RWPE1 (cell line): ENCODE results near the gene SLC26A5.

Source experiments
- CTCF ChIA-PET: fragments of 350-600 bp; sonication (Branson Sonifier 250); formaldehyde crosslinking; extraction: SDS; loops from one replicate; lab custom pipeline; 2021; lab: Yijun Ruan, JAX
- POLR2A ChIA-PET: fragments of 400-600 bp; formaldehyde crosslinking; extraction: SDS; loops from one replicate; lab custom pipeline; 2020; ENCODE audit warnings: antibody characterized with exemption; ENCODE audit not compliant: low non-redundant PET; lab: Yijun Ruan, JAX
- DNase-seq: peaks from one replicate; pipeline ENCODE4 v3.0.0; 2012; ENCODE audit warnings: low spot score
- H3K27ac ChIP-seq: fragments of 450-650 bp; 2 replicates; pipeline ENCODE4 v1.5.1; 2017
- TF ChIP-seq, protein P1 (sequence below): fragments of 450-650 bp; conservative IDR thresholded peaks from 2 replicates; pipeline ENCODE4 v1.5.1; 2017; ENCODE audit warnings: low read depth, mild to moderate bottlenecking

SLC26A5 gene

DNA sequence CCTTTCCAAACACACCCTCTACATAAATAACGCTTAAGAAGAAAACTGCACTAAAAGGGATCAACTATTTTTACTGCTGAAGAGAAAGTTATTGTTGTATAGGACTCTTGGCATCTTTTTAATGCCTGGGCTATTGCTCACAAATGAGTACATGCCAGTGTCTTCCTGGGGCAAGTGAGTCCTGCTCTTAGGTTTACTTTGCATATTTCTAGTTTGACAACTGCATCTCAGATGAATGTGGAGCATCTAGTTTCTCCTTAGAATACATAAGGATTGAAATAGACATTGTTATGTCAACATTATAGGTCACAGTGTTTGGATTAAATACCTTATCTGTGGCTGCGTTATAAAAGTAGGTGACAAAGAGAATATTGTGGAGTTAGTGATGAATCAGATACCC, 54.0 kb downstream of the SLC26A5 start:
- POLR2A ChIA-PET = no interaction called here
- no peak overlapping the region for H3K27ac ChIP-seq
- CTCF ChIA-PET = no interaction called here
- TF ChIP-seq, protein P1, sequence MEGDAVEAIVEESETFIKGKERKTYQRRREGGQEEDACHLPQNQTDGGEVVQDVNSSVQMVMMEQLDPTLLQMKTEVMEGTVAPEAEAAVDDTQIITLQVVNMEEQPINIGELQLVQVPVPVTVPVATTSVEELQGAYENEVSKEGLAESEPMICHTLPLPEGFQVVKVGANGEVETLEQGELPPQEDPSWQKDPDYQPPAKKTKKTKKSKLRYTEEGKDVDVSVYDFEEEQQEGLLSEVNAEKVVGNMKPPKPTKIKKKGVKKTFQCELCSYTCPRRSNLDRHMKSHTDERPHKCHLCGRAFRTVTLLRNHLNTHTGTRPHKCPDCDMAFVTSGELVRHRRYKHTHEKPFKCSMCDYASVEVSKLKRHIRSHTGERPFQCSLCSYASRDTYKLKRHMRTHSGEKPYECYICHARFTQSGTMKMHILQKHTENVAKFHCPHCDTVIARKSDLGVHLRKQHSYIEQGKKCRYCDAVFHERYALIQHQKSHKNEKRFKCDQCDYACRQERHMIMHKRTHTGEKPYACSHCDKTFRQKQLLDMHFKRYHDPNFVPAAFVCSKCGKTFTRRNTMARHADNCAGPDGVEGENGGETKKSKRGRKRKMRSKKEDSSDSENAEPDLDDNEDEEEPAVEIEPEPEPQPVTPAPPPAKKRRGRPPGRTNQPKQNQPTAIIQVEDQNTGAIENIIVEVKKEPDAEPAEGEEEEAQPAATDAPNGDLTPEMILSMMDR = no peak
- DNase-seq = no peak

- ChIA-PET POLR2A (no interaction called here), CTCF (no interaction called here)
- DNase-seq = no peak
- TF ChIP-seq, protein P1 = no peak
- H3K27ac ChIP-seq = no peak overlapping the region
Observed at GRCh38 chr7:103391150-103391549, 54.9 kb downstream of the SLC26A5 start.

DNA sequence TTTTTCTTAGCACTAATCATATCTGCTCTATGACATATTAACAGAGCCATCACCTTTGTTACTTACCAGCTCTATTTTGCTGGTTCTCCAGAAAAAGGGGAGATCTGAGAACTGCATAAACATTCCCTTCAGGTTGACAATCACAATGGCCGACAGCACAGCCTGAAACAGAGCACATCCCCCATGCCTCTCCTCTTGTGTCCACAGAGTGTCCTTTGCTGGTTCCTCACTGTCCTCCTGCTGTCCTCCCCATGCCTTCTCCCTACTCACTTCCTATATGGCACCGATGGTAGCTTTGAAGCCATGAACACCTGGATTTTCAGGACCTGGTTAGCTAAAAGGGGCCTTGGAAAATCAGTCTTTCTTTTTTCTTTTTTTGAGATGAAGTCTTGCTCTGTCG, 56.7 kb downstream of the SLC26A5 start:
- DNase-seq = no peak
- POLR2A ChIA-PET = no interaction called here
- CTCF ChIA-PET = no interaction called here
- no peak overlapping the region for H3K27ac ChIP-seq
- TF ChIP-seq, protein P1 = no peak

DNA sequence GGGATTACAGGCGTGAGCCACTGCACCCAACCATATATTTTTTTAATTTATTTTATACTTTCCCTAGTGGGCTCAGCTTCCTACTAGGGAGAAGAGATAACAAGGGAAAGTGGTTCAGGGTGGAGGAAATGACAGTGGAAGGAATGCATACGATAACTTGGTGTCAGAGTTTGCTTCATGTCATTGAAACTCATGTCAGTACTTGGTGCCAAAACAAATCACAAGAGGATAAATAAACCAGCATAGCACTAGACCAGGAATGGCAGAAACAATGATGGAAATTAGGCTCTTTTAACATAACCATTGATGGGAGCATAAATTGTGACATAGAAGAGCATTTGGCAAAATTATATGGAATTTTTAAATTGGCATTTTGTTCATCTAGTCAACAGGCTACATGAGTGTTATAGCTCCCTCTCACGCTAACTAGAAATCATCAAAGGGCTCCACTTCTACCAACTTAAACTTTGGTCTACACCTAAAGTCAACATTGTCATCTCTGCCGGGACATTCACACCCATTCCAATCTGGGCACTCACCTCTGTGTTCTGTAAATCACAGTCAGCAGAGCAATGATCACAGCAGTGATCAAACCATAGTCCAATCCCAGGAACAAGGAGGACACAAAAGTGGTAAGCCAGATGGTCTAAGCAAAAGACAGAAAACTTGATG, 57.4 kb downstream of the SLC26A5 start:
- ChIA-PET CTCF (no interaction called here), POLR2A (no interaction called here)
- DNase-seq = no peak
- TF ChIP-seq, protein P1 = no peak
- no peak overlapping the region for H3K27ac ChIP-seq

GRCh38 chr7:103387242-103387641, 58.8 kb downstream of the SLC26A5 start:
- ChIA-PET CTCF (no interaction called here), POLR2A (no interaction called here)
- no peak overlapping the region for H3K27ac ChIP-seq
- TF ChIP-seq, protein P1 = no peak
- DNase-seq = no peak

DNA sequence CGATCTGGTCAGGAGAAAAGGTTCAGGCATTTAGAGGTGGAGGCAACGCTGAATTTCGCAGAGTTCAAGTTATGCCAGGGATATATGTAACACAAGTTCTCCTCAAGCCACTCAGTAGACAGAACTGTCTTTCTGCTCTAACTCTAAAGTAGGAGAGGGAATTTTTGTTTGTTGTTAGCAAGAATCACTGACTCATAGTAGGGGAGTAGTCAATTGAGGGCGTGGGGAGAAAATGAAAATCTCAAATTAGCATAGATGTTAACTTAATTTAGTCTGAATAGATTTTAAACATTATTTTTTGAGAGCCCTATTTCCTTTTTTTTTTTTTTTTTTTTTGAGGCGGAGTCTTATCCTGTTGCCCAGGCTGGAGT, 64.0 kb downstream of the SLC26A5 start:
- ChIA-PET POLR2A (no interaction called here), CTCF (no interaction called here)
- TF ChIP-seq, protein P1 = no peak
- no peak overlapping the region for H3K27ac ChIP-seq
- DNase-seq = no peak
